Ectodermal cell (in vitro differentiated cells): ENCODE measurements around the gene NET1.
"Not testable (repeated sequence)": the region's sequence is repeated elsewhere in the genome, so short reads cannot be mapped to it uniquely, and the experiment has no call there.

Experiments
- H3K27ac ChIP-seq: 2 replicates; pipeline ENCODE4 v1.7.0; 2013; ENCODE audit warnings: mild to moderate bottlenecking, low read depth, low read length; ENCODE audit not compliant: insufficient read depth, poor library complexity, severe bottlenecking
- H3K27me3 ChIP-seq: 2 replicates; pipeline ENCODE4 v1.7.0; 2013; ENCODE audit warnings: mild to moderate bottlenecking, low read length; ENCODE audit not compliant: insufficient read depth, control insufficient read depth, poor library complexity, severe bottlenecking
- H3K36me3 ChIP-seq: one replicate; pipeline ENCODE4 v1.7.0; 2013; ENCODE audit warnings: low read length; ENCODE audit not compliant: control insufficient read depth, insufficient read depth
- H3K4me1 ChIP-seq: one replicate; pipeline ENCODE4 v1.7.0; 2013; ENCODE audit warnings: low read length; ENCODE audit not compliant: control insufficient read depth, insufficient read depth
- H3K4me3 ChIP-seq: 2 replicates; pipeline ENCODE4 v1.7.0; 2013; ENCODE audit warnings: low read depth, low read length, control low read depth; ENCODE audit not compliant: insufficient read depth
- H3K9me3 ChIP-seq: 2 replicates; pipeline ENCODE4 v1.7.0; 2013; ENCODE audit warnings: mild to moderate bottlenecking, low read length, moderate library complexity; ENCODE audit not compliant: control insufficient read depth
- WGBS, 2 experiments: methylation state at CpG; one replicate each; pipeline ENCODE4 v1.1.7; 2013; ENCODE audit warnings: missing lambda C conversion rate in 2 of 2; 5-methylcytosine and 5-hydroxymethylcytosine counted together

NET1 gene

GRCh38 chr10:5470062-5470751 lies 57.9 kb downstream of the NET1 start:
- no peak overlapping the region for H3K27ac ChIP-seq
- H3K9me3 ChIP-seq = no peaks in the 10 kb centered on the region
- H3K4me1 ChIP-seq = peaks cover 9% of the 10 kb centered on the region
- no peaks in the 10 kb centered on the region for H3K36me3 ChIP-seq
- H3K4me3 ChIP-seq = no peak overlapping the region
- H3K27me3 ChIP-seq = no peaks in the 10 kb centered on the region
- 96% methylated on average over 15 of the region's 15 CpGs for WGBS, 2 experiments

- 90 to 91% methylated on average over 4 of the region's 4 CpGs for WGBS, 2 experiments
- H3K27me3 ChIP-seq = not testable (repeated sequence)
These were observed 62.3 kb downstream of the NET1 start for GRCh38 chr10:5474642-5475041.

GRCh38 chr10:5475088-5475487 lies 62.7 kb downstream of the NET1 start:
- H3K27ac ChIP-seq, H3K27me3 ChIP-seq, H3K4me3 ChIP-seq, H3K36me3 ChIP-seq, H3K4me1 ChIP-seq, H3K9me3 ChIP-seq: not testable (repeated sequence)
- WGBS, 2 experiments = 93% methylated on average over 4 to 6 of the region's 8 CpGs

More at GRCh38 chr10:5474642-5475041, 62.3 kb downstream of the NET1 start:
- H3K36me3 ChIP-seq, H3K4me1 ChIP-seq, H3K4me3 ChIP-seq, H3K9me3 ChIP-seq, H3K27ac ChIP-seq: not testable (repeated sequence)

- not testable (repeated sequence) for H3K27ac ChIP-seq
These were observed 63.8 kb downstream of the NET1 start for GRCh38 chr10:5475974-5476807.

GRCh38 chr10:5476918-5477525 lies 64.7 kb downstream of the NET1 start:
- Histone ChIP-seq H3K4me1 (peaks cover 8% of the 10 kb centered on the region), H3K36me3 (no peaks in the 10 kb centered on the region), H3K27me3 (no peaks in the 10 kb centered on the region), H3K9me3 (no peaks in the 10 kb centered on the region), H3K4me3 (no peak overlapping the region), H3K27ac (no peak overlapping the region)
- 48 to 57% methylated on average over 13 of the region's 13 CpGs for WGBS, 2 experiments

More at GRCh38 chr10:5475974-5476807, 63.8 kb downstream of the NET1 start:
- not testable (repeated sequence) for H3K4me1 ChIP-seq, H3K36me3 ChIP-seq, H3K27me3 ChIP-seq, H3K9me3 ChIP-seq, H3K4me3 ChIP-seq
- 69 to 72% methylated on average over 10 to 11 of the region's 12 CpGs for WGBS, 2 experiments

- Histone ChIP-seq H3K27ac (no peak overlapping the region), H3K27me3 (no peaks in the 10 kb centered on the region), H3K9me3 (no peaks in the 10 kb centered on the region), H3K36me3 (no peaks in the 10 kb centered on the region), H3K4me1 (peaks cover 8% of the 10 kb centered on the region), H3K4me3 (no peak overlapping the region)
- WGBS, 2 experiments = 95% methylated on average over 11 of the region's 11 CpGs
These were observed 65.8 kb downstream of the NET1 start for GRCh38 chr10:5477948-5478693.

GRCh38 chr10:5478694-5479305 lies 66.4 kb downstream of the NET1 start:
- no peaks in the 10 kb centered on the region for H3K36me3 ChIP-seq
- H3K4me3 ChIP-seq = no peak overlapping the region
- no peaks in the 10 kb centered on the region for H3K9me3 ChIP-seq
- no peaks in the 10 kb centered on the region for H3K27me3 ChIP-seq
- peaks cover 8% of the 10 kb centered on the region for H3K4me1 ChIP-seq
- 90% methylated on average over 17 to 18 of the region's 18 CpGs for WGBS, 2 experiments
- H3K27ac ChIP-seq = no peak overlapping the region

GRCh38 chr10:5479481-5480161 lies 67.3 kb downstream of the NET1 start:
- H3K4me3 ChIP-seq = no peak overlapping the region
- H3K36me3 ChIP-seq = no peaks in the 10 kb centered on the region
- H3K9me3 ChIP-seq = no peaks in the 10 kb centered on the region
- H3K4me1 ChIP-seq = peaks cover 8% of the 10 kb centered on the region
- no peaks in the 10 kb centered on the region for H3K27me3 ChIP-seq
- no peak overlapping the region for H3K27ac ChIP-seq
- WGBS, 2 experiments = 86 to 88% methylated on average over 13 to 14 of the region's 14 CpGs

GRCh38 chr10:5480162-5480941 lies 68.0 kb downstream of the NET1 start:
- H3K4me3 ChIP-seq = no peak overlapping the region
- 89 to 91% methylated on average over 21 of the region's 21 CpGs for WGBS, 2 experiments
- no peaks in the 10 kb centered on the region for H3K36me3 ChIP-seq
- peaks cover 8% of the 10 kb centered on the region for H3K4me1 ChIP-seq
- H3K9me3 ChIP-seq = no peaks in the 10 kb centered on the region
- no peaks in the 10 kb centered on the region for H3K27me3 ChIP-seq
- no peak overlapping the region for H3K27ac ChIP-seq
